Hepatocyte (in vitro differentiated cells): ENCODE measurements around the gene RER1. TPM values are rescaled to one million over a fixed set of nuclear protein-coding genes. Genes with fewer than 3 reads are reported as not detected.

Experiments used
- DNase-seq: peaks from one replicate; pipeline ENCODE4 v3.0.0-alpha.2; 2016; ENCODE audit warnings: low spot score
- H2AFZ ChIP-seq: fragments of 200-600 bp; sonication (generic); 2 replicates; pipeline ENCODE4 v1.6.0; 2016; ENCODE audit warnings: antibody characterized with exemption, mild to moderate bottlenecking
- H3K27ac ChIP-seq: fragments of 200-600 bp; sonication (generic); 2 replicates; pipeline ENCODE4 v1.5.1; 2016; ENCODE audit warnings: mild to moderate bottlenecking
- H3K27me3 ChIP-seq: fragments of 200-600 bp; sonication (generic); 2 replicates; pipeline ENCODE4 v1.6.1; 2016
- H3K36me3 ChIP-seq: fragments of 200-600 bp; sonication (generic); replicated peaks from 2 replicates; pipeline ENCODE4 v1.5.1; 2016; ENCODE audit warnings: low read depth; ENCODE audit not compliant: insufficient read depth
- H3K4me1 ChIP-seq: fragments of 200-600 bp; sonication (generic); 2 replicates; pipeline ENCODE4 v1.5.1; 2016; ENCODE audit warnings: mild to moderate bottlenecking, moderate library complexity; ENCODE audit not compliant: insufficient read depth
- H3K4me2 ChIP-seq: fragments of 200-600 bp; sonication (generic); 2 replicates; pipeline ENCODE4 v1.6.0; 2016
- H3K4me3 ChIP-seq: fragments of 200-600 bp; sonication (generic); 2 replicates; pipeline ENCODE4 v1.5.1; 2016; ENCODE audit warnings: mild to moderate bottlenecking
- H3K79me2 ChIP-seq: fragments of 200-600 bp; sonication (generic); 2 replicates; pipeline ENCODE4 v1.6.0; 2017; ENCODE audit warnings: mild to moderate bottlenecking
- H3K9me2 ChIP-seq: fragments of 200-600 bp; sonication (generic); replicated peaks from 2 replicates; pipeline ENCODE4 v1.6.0; 2017; ENCODE audit warnings: mild to moderate bottlenecking; ENCODE audit not compliant: insufficient read depth
- H3K9me3 ChIP-seq: fragments of 200-600 bp; sonication (generic); 2 replicates; pipeline ENCODE4 v1.5.1; 2016; ENCODE audit warnings: low read depth, mild to moderate bottlenecking
- H4K20me1 ChIP-seq: fragments of 200-600 bp; sonication (generic); 2 replicates; pipeline ENCODE4 v1.6.0; 2016; ENCODE audit warnings: mild to moderate bottlenecking; ENCODE audit not compliant: insufficient read depth, poor library complexity, severe bottlenecking
- EZH2 ChIP-seq: fragments of 200-600 bp; sonication (generic); IDR thresholded peaks from 2 replicates; pipeline ENCODE4 v1.6.1; 2016; ENCODE audit warnings: antibody characterized with exemption, mild to moderate bottlenecking, borderline replicate concordance
- EZH2phosphoT487 ChIP-seq: fragments of 200-600 bp; sonication (generic); IDR thresholded peaks from one replicate; pipeline ENCODE4 v1.6.1; 2018; ENCODE audit warnings: antibody characterized with exemption, mild to moderate bottlenecking, low read depth, moderate library complexity; ENCODE audit not compliant: unreplicated experiment, severe bottlenecking
- WGBS: methylation state at CpG from one replicate; pipeline ENCODE4 v1.1.6; 2016; ENCODE audit warnings: low lambda C conversion rate; ENCODE audit errors: missing lambda C conversion rate; 5-methylcytosine and 5-hydroxymethylcytosine counted together
- polyA plus RNA-seq: library from polyadenylated mRNA; unstranded; fragments of >200 nt; fragmentation: Nextera tagmentation; extraction: Ambion mirVana; gene quantifications from 2 replicates; pipeline ENCODE4 v1.2.1, GENCODE V29; 2016
- total RNA-seq: library from RNA; depleted of rRNA; stranded (reverse); fragments of >200 nt; gene quantifications from 2 replicates; pipeline ENCODE4 v1.2.3, GENCODE V29; 2014
- TF ChIP-seq, protein P1 (sequence below): fragments of 200-600 bp; sonication (generic); IDR thresholded peaks from 2 replicates; pipeline ENCODE4 v1.5.1; 2016; ENCODE audit warnings: antibody characterized with exemption, mild to moderate bottlenecking; ENCODE audit not compliant: poor library complexity

RER1 gene
- total and polyA plus RNA-seq, 2 experiments from 2014 or later: 123 to 237 TPM

DNA sequence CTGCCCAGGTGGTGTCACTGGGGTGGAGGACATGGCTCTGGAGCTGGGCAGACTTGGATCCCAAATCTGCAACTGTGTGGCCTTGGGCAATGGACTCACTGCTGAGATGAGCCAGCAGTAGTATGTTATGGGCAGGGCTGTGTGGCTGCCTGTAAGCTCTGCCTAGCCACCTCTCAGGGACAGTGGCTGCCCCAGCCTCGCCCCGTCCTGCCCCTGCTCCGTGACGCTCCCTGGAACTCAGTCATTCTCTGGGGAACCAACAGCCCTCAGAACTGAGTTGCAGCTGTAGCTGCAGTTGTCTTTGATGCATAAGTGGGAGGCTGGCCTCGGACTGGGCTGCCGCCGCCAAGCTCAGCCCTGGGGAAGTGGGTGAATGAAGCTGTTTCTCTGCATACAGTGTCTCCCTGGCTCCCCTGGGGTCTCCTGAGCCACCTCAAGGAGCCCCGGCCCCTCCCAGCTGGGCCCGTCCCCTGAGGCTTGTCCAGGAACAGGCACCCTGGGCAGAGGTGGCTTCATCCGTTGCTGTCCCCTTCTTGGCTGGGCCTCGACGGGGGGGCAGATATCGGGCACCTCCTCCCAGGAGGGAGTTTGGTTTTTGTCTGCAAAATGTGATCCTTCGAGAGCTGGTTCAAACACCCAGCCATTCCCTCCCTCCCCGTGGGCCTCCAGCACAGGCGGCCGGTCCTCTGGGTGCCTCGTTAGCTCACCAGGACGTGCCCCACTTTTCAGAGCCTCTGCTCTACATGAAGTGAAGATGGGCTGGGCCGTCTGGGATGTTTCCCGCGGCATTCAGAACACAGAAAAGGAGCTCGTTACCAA lies 58.2 kb downstream of the RER1 start:
- DNase-seq: no peak
- H3K27me3 ChIP-seq: peaks cover 4% of the 10 kb centered on the region
- no peak overlapping the region for H2AFZ ChIP-seq

DNA sequence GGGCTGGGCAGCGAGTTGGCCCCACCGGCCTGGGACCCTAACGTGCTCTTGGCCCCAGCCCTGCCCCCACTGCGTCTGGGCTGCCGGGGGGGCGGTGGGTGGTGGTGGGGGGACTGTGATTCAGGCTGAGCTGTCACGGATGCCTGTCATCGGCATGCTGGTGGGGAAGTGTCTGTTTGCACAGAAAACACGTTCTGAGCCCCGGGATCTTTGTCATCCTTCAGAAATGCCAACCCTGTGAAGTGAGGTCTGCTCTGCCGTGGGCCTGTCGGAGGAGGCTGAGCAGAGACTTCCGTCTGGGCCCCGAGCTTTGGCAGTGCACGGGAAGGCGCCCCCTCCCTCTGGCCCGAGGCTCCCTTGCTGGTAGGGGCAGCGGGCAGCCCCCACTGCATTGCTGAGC lies 60.1 kb downstream of the RER1 start:
- H2AFZ ChIP-seq: no peak overlapping the region
- no peak overlapping the region for H3K4me2 ChIP-seq
- 41% methylated on average over 16 of the region's 18 CpGs for WGBS

More for the DNA sequence above, 58.2 kb downstream of the RER1 start:
- Histone ChIP-seq H3K36me3 (no peaks in the 10 kb centered on the region), H3K9me3 (no peaks in the 10 kb centered on the region), H4K20me1 (no peaks in the 10 kb centered on the region), H3K4me3 (no peak overlapping the region), H3K4me1 (no peaks in the 10 kb centered on the region), H3K9me2 (no peaks in the 10 kb centered on the region), H3K4me2 (no peak overlapping the region), H3K79me2 (no peaks in the 10 kb centered on the region), H3K27ac (no peak overlapping the region)
- 85% methylated on average over 23 of the region's 23 CpGs for WGBS
- TF ChIP-seq EZH2 (no peak), EZH2phosphoT487 (no peak)
- TF ChIP-seq, protein P1, sequence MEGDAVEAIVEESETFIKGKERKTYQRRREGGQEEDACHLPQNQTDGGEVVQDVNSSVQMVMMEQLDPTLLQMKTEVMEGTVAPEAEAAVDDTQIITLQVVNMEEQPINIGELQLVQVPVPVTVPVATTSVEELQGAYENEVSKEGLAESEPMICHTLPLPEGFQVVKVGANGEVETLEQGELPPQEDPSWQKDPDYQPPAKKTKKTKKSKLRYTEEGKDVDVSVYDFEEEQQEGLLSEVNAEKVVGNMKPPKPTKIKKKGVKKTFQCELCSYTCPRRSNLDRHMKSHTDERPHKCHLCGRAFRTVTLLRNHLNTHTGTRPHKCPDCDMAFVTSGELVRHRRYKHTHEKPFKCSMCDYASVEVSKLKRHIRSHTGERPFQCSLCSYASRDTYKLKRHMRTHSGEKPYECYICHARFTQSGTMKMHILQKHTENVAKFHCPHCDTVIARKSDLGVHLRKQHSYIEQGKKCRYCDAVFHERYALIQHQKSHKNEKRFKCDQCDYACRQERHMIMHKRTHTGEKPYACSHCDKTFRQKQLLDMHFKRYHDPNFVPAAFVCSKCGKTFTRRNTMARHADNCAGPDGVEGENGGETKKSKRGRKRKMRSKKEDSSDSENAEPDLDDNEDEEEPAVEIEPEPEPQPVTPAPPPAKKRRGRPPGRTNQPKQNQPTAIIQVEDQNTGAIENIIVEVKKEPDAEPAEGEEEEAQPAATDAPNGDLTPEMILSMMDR: no peak

DNA sequence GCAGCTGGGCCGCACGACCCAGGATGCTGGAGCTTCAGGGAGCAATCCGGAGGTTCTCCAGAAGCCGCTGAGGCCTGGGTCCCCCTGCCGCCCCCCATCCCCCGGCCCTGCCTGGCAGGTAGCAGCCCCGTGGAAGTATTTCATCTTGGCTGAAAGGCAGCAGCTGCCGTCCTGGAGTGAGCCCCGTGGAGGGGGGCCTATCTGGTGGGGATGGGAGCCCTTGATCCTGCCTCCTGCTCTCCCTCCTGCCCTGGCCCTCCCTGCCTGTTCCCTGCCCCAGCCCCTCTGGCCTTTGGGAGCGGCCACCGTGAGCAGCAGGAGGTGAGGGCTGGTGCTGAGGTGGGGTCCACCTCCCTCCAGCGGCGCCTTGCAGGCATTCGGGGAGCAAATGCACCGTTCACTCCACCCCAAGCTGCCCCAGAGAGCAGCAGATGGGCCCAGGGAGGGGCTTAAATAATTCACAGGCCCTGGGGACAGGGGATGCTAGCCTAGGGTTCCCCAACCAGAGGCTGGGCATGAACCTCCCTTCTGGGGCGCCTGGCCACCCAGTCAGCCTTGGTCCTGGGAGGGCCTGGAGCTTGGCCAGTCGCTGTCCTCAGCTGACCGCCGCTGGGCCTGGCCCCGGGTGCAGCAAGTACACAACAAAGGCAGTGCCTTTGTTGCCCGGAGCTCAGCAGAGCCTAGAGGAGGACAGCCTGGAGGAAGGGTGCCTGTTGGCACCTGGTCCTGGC lies 60.7 kb downstream of the RER1 start:
- Histone ChIP-seq H3K9me2 (no peaks in the 10 kb centered on the region), H3K27me3 (no peaks in the 10 kb centered on the region), H3K36me3 (no peaks in the 10 kb centered on the region), H3K4me3 (no peak overlapping the region), H3K4me1 (no peaks in the 10 kb centered on the region), H2AFZ (no peak overlapping the region), H3K9me3 (no peaks in the 10 kb centered on the region), H4K20me1 (no peaks in the 10 kb centered on the region), H3K4me2 (no peak overlapping the region), H3K27ac (no peak overlapping the region), H3K79me2 (no peaks in the 10 kb centered on the region)
- DNase-seq: no peak
- WGBS: 74% methylated on average over 20 of the region's 21 CpGs
- TF ChIP-seq EZH2 (no peak), EZH2phosphoT487 (no peak)
- TF ChIP-seq, protein P1: no peak

More for the DNA sequence above, 60.1 kb downstream of the RER1 start:
- Histone ChIP-seq H3K27me3 (no peaks in the 10 kb centered on the region), H3K4me3 (no peak overlapping the region), H4K20me1 (no peaks in the 10 kb centered on the region), H3K9me2 (no peaks in the 10 kb centered on the region), H3K27ac (no peak overlapping the region), H3K36me3 (no peaks in the 10 kb centered on the region), H3K4me1 (no peaks in the 10 kb centered on the region), H3K79me2 (no peaks in the 10 kb centered on the region), H3K9me3 (no peaks in the 10 kb centered on the region)
- DNase-seq: peak; percentile 46
- TF ChIP-seq, protein P1: no peak
- TF ChIP-seq EZH2: no peak
- no peak for TF ChIP-seq EZH2phosphoT487
